ENCODE results near the gene MAML1. TPM values are rescaled to one million over a fixed set of nuclear protein-coding genes. Genes with fewer than 3 reads are reported as not detected.

MAML1 gene
- total RNA-seq, 1 experiment from 2014 or later: 14.2 TPM

GRCh38 chr5:179793468-179794139 is 61.0 kb downstream of the MAML1 start, which contains the start of gene LTC4S:
Gene LTC4S (plus strand): TSS chr5:179793986. CDS start chr5:179794081, 95 bp downstream.
- H3K27ac ChIP-seq (ENCODE audit: low read length): no peak within 1 kb of the TSS
- peak within 1 kb of the TSS; percentile 72 for H3K4me2 ChIP-seq (ENCODE audit: low read depth, low read length, poor library complexity, severe bottlenecking)
- peaks cover 34% of the 10 kb centered on the region for H3K4me1 ChIP-seq (ENCODE audit: low read length)
- DNase-seq: peak; percentile 68
- no peaks in the 10 kb centered on the region for H3K79me2 ChIP-seq (ENCODE audit: low read length)
- no peaks in the 10 kb centered on the region for H3K9me3 ChIP-seq (ENCODE audit: low read length)
- peaks cover 11% of the 10 kb centered on the region for H4K20me1 ChIP-seq (ENCODE audit: insufficient read depth, low read depth, low read length)
- no peak within 1 kb of the TSS for H2AFZ ChIP-seq (ENCODE audit: low read length)
- no peaks in the 10 kb centered on the region for H3K36me3 ChIP-seq (ENCODE audit: insufficient read depth, low read length)
- H3K27me3 ChIP-seq (ENCODE audit: low read length): no peaks in the 10 kb centered on the region
- 0 out of 2 replicates have a peak within 1 kb of the TSS, but pooled peaks have one; percentile 7 for H3K9ac ChIP-seq (ENCODE audit: low read length)
- no peak within 1 kb of the TSS for H3K4me3 ChIP-seq (ENCODE audit: low read length)
- H3K9me2 ChIP-seq (replicated peaks; ENCODE audit: insufficient read depth, low read length): no peaks in the 10 kb centered on the region

- peaks cover 34% of the 10 kb centered on the region for H3K4me1 ChIP-seq (ENCODE audit: low read length)
- no peak overlapping the region for H2AFZ ChIP-seq (ENCODE audit: low read length)
- peaks cover 11% of the 10 kb centered on the region for H4K20me1 ChIP-seq (ENCODE audit: insufficient read depth, low read depth, low read length)
- no peak overlapping the region for H3K4me2 ChIP-seq (ENCODE audit: low read depth, low read length, poor library complexity, severe bottlenecking)
- no peak overlapping the region for H3K9ac ChIP-seq (ENCODE audit: low read length)
- no peaks in the 10 kb centered on the region for H3K9me3 ChIP-seq (ENCODE audit: low read length)
- no peak overlapping the region for H3K27ac ChIP-seq (ENCODE audit: low read length)
- H3K36me3 ChIP-seq (ENCODE audit: insufficient read depth, low read length): no peaks in the 10 kb centered on the region
- no peaks in the 10 kb centered on the region for H3K27me3 ChIP-seq (ENCODE audit: low read length)
- no peaks in the 10 kb centered on the region for H3K79me2 ChIP-seq (ENCODE audit: low read length)
- no peaks in the 10 kb centered on the region for H3K9me2 ChIP-seq (replicated peaks; ENCODE audit: insufficient read depth, low read length)
- H3K4me3 ChIP-seq (ENCODE audit: low read length): no peak overlapping the region
- no peak for DNase-seq
These were observed 61.5 kb downstream of the MAML1 start for GRCh38 chr5:179794171-179794570.

- H4K20me1 ChIP-seq (ENCODE audit: insufficient read depth, low read depth, low read length): peaks cover 11% of the 10 kb centered on the region
These were observed 62.0 kb downstream of the MAML1 start for GRCh38 chr5:179794575-179794974.

GRCh38 chr5:179795049-179795862 is 62.6 kb downstream of the MAML1 start:
- Histone ChIP-seq H3K27ac (ENCODE audit: low read length) (no peak overlapping the region), H2AFZ (ENCODE audit: low read length) (no peak overlapping the region), H3K4me1 (ENCODE audit: low read length) (peaks cover 34% of the 10 kb centered on the region), H3K36me3 (ENCODE audit: insufficient read depth, low read length) (no peaks in the 10 kb centered on the region), H3K9ac (ENCODE audit: low read length) (peak overlapping the region; percentile 76), H3K4me2 (ENCODE audit: low read depth, low read length, poor library complexity, severe bottlenecking) (peak overlapping the region; percentile 72), H3K79me2 (ENCODE audit: low read length) (no peaks in the 10 kb centered on the region), H3K4me3 (ENCODE audit: low read length) (peak overlapping the region; percentile 71), H3K9me2 (replicated peaks; ENCODE audit: insufficient read depth, low read length) (no peaks in the 10 kb centered on the region), H4K20me1 (ENCODE audit: insufficient read depth, low read depth, low read length) (peaks cover 11% of the 10 kb centered on the region), H3K9me3 (ENCODE audit: low read length) (no peaks in the 10 kb centered on the region), H3K27me3 (ENCODE audit: low read length) (no peaks in the 10 kb centered on the region)
- peak; percentile 74 for DNase-seq

More at GRCh38 chr5:179794575-179794974, 62.0 kb downstream of the MAML1 start:
- Histone ChIP-seq H3K4me2 (ENCODE audit: low read depth, low read length, poor library complexity, severe bottlenecking) (peak overlapping the region; percentile 72), H3K27ac (ENCODE audit: low read length) (no peak overlapping the region), H3K36me3 (ENCODE audit: insufficient read depth, low read length) (no peaks in the 10 kb centered on the region), H3K9ac (ENCODE audit: low read length) (no peak overlapping the region), H3K27me3 (ENCODE audit: low read length) (no peaks in the 10 kb centered on the region), H3K4me3 (ENCODE audit: low read length) (no peak overlapping the region), H3K9me2 (replicated peaks; ENCODE audit: insufficient read depth, low read length) (no peaks in the 10 kb centered on the region), H3K4me1 (ENCODE audit: low read length) (peaks cover 34% of the 10 kb centered on the region), H3K9me3 (ENCODE audit: low read length) (no peaks in the 10 kb centered on the region), H3K79me2 (ENCODE audit: low read length) (no peaks in the 10 kb centered on the region), H2AFZ (ENCODE audit: low read length) (no peak overlapping the region)
- no peak for DNase-seq

- no peaks in the 10 kb centered on the region for H3K9me3 ChIP-seq (ENCODE audit: low read length)
- peak overlapping the region; percentile 76 for H3K9ac ChIP-seq (ENCODE audit: low read length)
- peak; percentile 88 for DNase-seq
- peak overlapping the region; percentile 16; the same call in 1 of the 2 replicates for H2AFZ ChIP-seq (ENCODE audit: low read length)
- H4K20me1 ChIP-seq (ENCODE audit: insufficient read depth, low read depth, low read length): peaks cover 11% of the 10 kb centered on the region
- no peaks in the 10 kb centered on the region for H3K27me3 ChIP-seq (ENCODE audit: low read length)
- H3K27ac ChIP-seq (ENCODE audit: low read length): no peak overlapping the region
- H3K79me2 ChIP-seq (ENCODE audit: low read length): no peaks in the 10 kb centered on the region
- peak overlapping the region; percentile 71 for H3K4me3 ChIP-seq (ENCODE audit: low read length)
- H3K4me1 ChIP-seq (ENCODE audit: low read length): peaks cover 34% of the 10 kb centered on the region
- H3K36me3 ChIP-seq (ENCODE audit: insufficient read depth, low read length): no peaks in the 10 kb centered on the region
- H3K9me2 ChIP-seq (replicated peaks; ENCODE audit: insufficient read depth, low read length): no peaks in the 10 kb centered on the region
- peak overlapping the region; percentile 72 for H3K4me2 ChIP-seq (ENCODE audit: low read depth, low read length, poor library complexity, severe bottlenecking)
These were observed 63.5 kb downstream of the MAML1 start for GRCh38 chr5:179795863-179796833.

GRCh38 chr5:179796877-179797608 is 64.4 kb downstream of the MAML1 start:
- Histone ChIP-seq H2AFZ (ENCODE audit: low read length) (no peak overlapping the region), H4K20me1 (ENCODE audit: insufficient read depth, low read depth, low read length) (peaks cover 11% of the 10 kb centered on the region), H3K4me2 (ENCODE audit: low read depth, low read length, poor library complexity, severe bottlenecking) (peak overlapping the region; percentile 72), H3K9ac (ENCODE audit: low read length) (peak overlapping the region; percentile 76), H3K27ac (ENCODE audit: low read length) (no peak overlapping the region), H3K4me3 (ENCODE audit: low read length) (peak overlapping the region; percentile 71), H3K9me3 (ENCODE audit: low read length) (no peaks in the 10 kb centered on the region), H3K79me2 (ENCODE audit: low read length) (no peaks in the 10 kb centered on the region), H3K36me3 (ENCODE audit: insufficient read depth, low read length) (no peaks in the 10 kb centered on the region), H3K27me3 (ENCODE audit: low read length) (no peaks in the 10 kb centered on the region), H3K9me2 (replicated peaks; ENCODE audit: insufficient read depth, low read length) (no peaks in the 10 kb centered on the region), H3K4me1 (ENCODE audit: low read length) (peaks cover 34% of the 10 kb centered on the region)
- no peak for DNase-seq

GRCh38 chr5:179797741-179798140 is 65.1 kb downstream of the MAML1 start:
- no peak overlapping the region for H3K9ac ChIP-seq (ENCODE audit: low read length)

More at GRCh38 chr5:179797741-179798140, 65.1 kb downstream of the MAML1 start:
- Histone ChIP-seq H2AFZ (ENCODE audit: low read length) (no peak overlapping the region), H4K20me1 (ENCODE audit: insufficient read depth, low read depth, low read length) (peaks cover 11% of the 10 kb centered on the region), H3K36me3 (ENCODE audit: insufficient read depth, low read length) (no peaks in the 10 kb centered on the region), H3K4me3 (ENCODE audit: low read length) (no peak overlapping the region), H3K27me3 (ENCODE audit: low read length) (no peaks in the 10 kb centered on the region), H3K27ac (ENCODE audit: low read length) (no peak overlapping the region), H3K4me2 (ENCODE audit: low read depth, low read length, poor library complexity, severe bottlenecking) (no peak overlapping the region), H3K79me2 (ENCODE audit: low read length) (no peaks in the 10 kb centered on the region), H3K9me3 (ENCODE audit: low read length) (no peaks in the 10 kb centered on the region), H3K9me2 (replicated peaks; ENCODE audit: insufficient read depth, low read length) (no peaks in the 10 kb centered on the region), H3K4me1 (ENCODE audit: low read length) (peaks cover 34% of the 10 kb centered on the region)
- no peak for DNase-seq
